Measurements from ENCODE around the gene VDAC1.

DNA sequence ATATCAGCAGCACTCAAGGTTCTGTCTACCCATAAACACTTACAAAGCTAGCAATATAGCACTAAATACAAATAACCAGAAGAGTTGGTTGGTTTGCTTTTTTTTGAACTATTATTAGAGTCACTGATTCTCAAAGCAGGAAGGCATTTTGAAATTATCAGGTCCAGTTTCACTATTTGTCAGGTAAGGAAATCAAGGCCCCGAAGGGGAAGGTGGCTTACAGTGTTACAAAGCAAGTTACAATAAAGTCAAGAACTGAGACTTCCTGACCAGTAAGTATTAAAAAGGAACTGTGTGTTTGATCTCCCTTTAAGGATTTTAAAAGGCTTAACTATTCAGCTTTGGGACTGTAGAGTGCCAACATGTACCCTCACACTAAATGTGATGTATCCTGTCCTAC lies 47.2 kb downstream of the VDAC1 start:
- TF ChIP-seq POLR2A (IDR thresholded peaks at IDR 0.05; ENCODE audit: low read length) (no peak), GATA1 (IDR thresholded peaks at IDR 0.05; ENCODE audit: low read depth, low read length) (no peak)
